ENCODE measurements around the gene SEC11C. TPM values are rescaled to one million over a fixed set of nuclear protein-coding genes. Genes with fewer than 3 reads are reported as not detected.

The SEC11C gene
- polyA plus RNA-seq, 1 of the 3 experiments (the other 2 are of a cell fraction): 21.7 TPM

DNA sequence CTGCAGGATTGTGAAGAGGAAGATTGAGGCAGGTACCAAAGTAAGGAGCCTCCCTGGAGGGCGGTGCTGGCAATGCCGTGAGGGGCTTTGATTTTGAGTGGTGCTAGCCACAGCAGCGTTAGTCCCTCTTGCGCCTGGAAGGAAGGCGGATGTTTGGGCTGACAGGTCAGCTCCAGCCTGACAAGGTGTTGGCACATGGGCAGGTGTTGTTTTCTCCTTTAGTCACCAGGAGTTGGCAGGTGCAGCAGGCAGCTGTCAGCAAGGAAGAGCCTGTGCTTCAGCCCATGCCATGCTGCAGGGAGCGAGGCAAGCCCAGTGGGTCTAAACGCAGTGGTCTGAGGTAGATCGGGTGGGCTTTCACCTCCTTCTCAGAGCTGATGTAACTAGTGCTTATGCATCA is 8.5 kb downstream of the SEC11C start:
- no peak for DNase-seq
- H3K9me2 ChIP-seq: no peaks in the 10 kb centered on the region
- POLR2A ChIA-PET: no interaction called here
- WGBS (ENCODE audit: low lambda C conversion rate): 97% methylated on average over 5 of the region's 8 CpGs
- CTCF ChIA-PET: no interaction called here
- H3K79me2 ChIP-seq (ENCODE audit: insufficient read depth): peaks cover 6% of the 10 kb centered on the region; the same call in 1 of the 2 replicates
- H3K27me3 ChIP-seq (ENCODE audit: insufficient read depth): no peaks in the 10 kb centered on the region
- H3K4me3 ChIP-seq (ENCODE audit: low read depth in 2 of 2, low read length in 1 of 2): no peak overlapping the region
- peaks cover 4% of the 10 kb centered on the region for H3F3A ChIP-seq (replicated peaks; ENCODE audit: insufficient read depth)
- no peaks in the 10 kb centered on the region for H4K20me1 ChIP-seq (ENCODE audit: insufficient read depth)
- H2AFZ ChIP-seq (ENCODE audit: low read depth): no peak overlapping the region
- TF ChIP-seq, protein P1, sequence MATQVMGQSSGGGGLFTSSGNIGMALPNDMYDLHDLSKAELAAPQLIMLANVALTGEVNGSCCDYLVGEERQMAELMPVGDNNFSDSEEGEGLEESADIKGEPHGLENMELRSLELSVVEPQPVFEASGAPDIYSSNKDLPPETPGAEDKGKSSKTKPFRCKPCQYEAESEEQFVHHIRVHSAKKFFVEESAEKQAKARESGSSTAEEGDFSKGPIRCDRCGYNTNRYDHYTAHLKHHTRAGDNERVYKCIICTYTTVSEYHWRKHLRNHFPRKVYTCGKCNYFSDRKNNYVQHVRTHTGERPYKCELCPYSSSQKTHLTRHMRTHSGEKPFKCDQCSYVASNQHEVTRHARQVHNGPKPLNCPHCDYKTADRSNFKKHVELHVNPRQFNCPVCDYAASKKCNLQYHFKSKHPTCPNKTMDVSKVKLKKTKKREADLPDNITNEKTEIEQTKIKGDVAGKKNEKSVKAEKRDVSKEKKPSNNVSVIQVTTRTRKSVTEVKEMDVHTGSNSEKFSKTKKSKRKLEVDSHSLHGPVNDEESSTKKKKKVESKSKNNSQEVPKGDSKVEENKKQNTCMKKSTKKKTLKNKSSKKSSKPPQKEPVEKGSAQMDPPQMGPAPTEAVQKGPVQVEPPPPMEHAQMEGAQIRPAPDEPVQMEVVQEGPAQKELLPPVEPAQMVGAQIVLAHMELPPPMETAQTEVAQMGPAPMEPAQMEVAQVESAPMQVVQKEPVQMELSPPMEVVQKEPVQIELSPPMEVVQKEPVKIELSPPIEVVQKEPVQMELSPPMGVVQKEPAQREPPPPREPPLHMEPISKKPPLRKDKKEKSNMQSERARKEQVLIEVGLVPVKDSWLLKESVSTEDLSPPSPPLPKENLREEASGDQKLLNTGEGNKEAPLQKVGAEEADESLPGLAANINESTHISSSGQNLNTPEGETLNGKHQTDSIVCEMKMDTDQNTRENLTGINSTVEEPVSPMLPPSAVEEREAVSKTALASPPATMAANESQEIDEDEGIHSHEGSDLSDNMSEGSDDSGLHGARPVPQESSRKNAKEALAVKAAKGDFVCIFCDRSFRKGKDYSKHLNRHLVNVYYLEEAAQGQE (IDR thresholded peaks at IDR 0.05; ENCODE audit: low read depth, low read length): no peak
- TF ChIP-seq, protein P2, sequence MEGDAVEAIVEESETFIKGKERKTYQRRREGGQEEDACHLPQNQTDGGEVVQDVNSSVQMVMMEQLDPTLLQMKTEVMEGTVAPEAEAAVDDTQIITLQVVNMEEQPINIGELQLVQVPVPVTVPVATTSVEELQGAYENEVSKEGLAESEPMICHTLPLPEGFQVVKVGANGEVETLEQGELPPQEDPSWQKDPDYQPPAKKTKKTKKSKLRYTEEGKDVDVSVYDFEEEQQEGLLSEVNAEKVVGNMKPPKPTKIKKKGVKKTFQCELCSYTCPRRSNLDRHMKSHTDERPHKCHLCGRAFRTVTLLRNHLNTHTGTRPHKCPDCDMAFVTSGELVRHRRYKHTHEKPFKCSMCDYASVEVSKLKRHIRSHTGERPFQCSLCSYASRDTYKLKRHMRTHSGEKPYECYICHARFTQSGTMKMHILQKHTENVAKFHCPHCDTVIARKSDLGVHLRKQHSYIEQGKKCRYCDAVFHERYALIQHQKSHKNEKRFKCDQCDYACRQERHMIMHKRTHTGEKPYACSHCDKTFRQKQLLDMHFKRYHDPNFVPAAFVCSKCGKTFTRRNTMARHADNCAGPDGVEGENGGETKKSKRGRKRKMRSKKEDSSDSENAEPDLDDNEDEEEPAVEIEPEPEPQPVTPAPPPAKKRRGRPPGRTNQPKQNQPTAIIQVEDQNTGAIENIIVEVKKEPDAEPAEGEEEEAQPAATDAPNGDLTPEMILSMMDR (IDR thresholded peaks at IDR 0.05): no peak
- TF ChIP-seq, protein P3, sequence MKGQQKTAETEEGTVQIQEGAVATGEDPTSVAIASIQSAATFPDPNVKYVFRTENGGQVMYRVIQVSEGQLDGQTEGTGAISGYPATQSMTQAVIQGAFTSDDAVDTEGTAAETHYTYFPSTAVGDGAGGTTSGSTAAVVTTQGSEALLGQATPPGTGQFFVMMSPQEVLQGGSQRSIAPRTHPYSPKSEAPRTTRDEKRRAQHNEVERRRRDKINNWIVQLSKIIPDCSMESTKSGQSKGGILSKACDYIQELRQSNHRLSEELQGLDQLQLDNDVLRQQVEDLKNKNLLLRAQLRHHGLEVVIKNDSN (IDR thresholded peaks at IDR 0.05; ENCODE audit: borderline replicate concordance, low read depth): no peak
- TF ChIP-seq RCOR1 (IDR thresholded peaks at IDR 0.05; ENCODE audit: low read length) (no peak), MEF2A (IDR thresholded peaks at IDR 0.05; ENCODE audit: borderline replicate concordance, low read depth) (no peak), RAD21 (IDR thresholded peaks at IDR 0.05; ENCODE audit: low read length) (no peak), ELF1 (IDR thresholded peaks at IDR 0.05) (no peak), MXI1 (IDR thresholded peaks at IDR 0.05; ENCODE audit: low read depth, low read length) (no peak), TCF12 (IDR thresholded peaks at IDR 0.05) (no peak)
- TF ChIP-seq, protein P4, sequence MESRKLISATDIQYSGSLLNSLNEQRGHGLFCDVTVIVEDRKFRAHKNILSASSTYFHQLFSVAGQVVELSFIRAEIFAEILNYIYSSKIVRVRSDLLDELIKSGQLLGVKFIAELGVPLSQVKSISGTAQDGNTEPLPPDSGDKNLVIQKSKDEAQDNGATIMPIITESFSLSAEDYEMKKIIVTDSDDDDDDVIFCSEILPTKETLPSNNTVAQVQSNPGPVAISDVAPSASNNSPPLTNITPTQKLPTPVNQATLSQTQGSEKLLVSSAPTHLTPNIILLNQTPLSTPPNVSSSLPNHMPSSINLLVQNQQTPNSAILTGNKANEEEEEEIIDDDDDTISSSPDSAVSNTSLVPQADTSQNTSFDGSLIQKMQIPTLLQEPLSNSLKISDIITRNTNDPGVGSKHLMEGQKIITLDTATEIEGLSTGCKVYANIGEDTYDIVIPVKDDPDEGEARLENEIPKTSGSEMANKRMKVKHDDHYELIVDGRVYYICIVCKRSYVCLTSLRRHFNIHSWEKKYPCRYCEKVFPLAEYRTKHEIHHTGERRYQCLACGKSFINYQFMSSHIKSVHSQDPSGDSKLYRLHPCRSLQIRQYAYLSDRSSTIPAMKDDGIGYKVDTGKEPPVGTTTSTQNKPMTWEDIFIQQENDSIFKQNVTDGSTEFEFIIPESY (IDR thresholded peaks at IDR 0.05; ENCODE audit: borderline replicate concordance, low read depth): no peak
- H3K4me2 ChIP-seq: no peak overlapping the region
- no peaks in the 10 kb centered on the region for H3K9me3 ChIP-seq
- no peak overlapping the region for H3K27ac ChIP-seq (ENCODE audit: low read depth in 2 of 2, low read length in 1 of 2)
- peaks cover 0 to 23% of the 10 kb centered on the region in 2 experiments for H3K36me3 ChIP-seq (replicated peaks in 1 of 2; ENCODE audit: control insufficient read depth in 1 of 2, insufficient read depth in 2 of 2, low read length in 1 of 2)
- H3K9ac ChIP-seq: no peak overlapping the region
- H3K4me1 ChIP-seq (ENCODE audit: control insufficient read depth in 1 of 2, insufficient read depth in 2 of 2, low read depth in 1 of 2, low read length in 1 of 2): peaks cover 0 to 8% of the 10 kb centered on the region in 2 experiments; a peak in 1 of 4 replicates

Data from SK-N-SH (cell line).